ENCODE results near the gene EPHA10. TPM values are rescaled to one million over a fixed set of nuclear protein-coding genes. Genes with fewer than 3 reads are reported as not detected.

The EPHA10 gene
- total RNA-seq, 2 donors from 2014 or later = 0.42 TPM; not detected in 1

GRCh38 chr1:37692834-37693175 is 72.1 kb downstream of the EPHA10 start:
- H3K4me1 ChIP-seq (ENCODE audit: control insufficient read depth, insufficient read depth, low read length) = peaks cover 7% of the 10 kb centered on the region
- H3K27me3 ChIP-seq (ENCODE audit: control insufficient read depth, insufficient read depth, low read length, poor library complexity, severe bottlenecking) = no peaks in the 10 kb centered on the region
- peak overlapping the region; percentile 95 for H3K4me3 ChIP-seq (ENCODE audit: low read length)
- H3K9ac ChIP-seq (ENCODE audit: extremely low read depth, low read length, poor library complexity, severe bottlenecking) = peak overlapping the region; percentile 80
- Mint-ChIP-seq H3K4me1 (peaks cover 16% of the 10 kb centered on the region), H3K27me3 (ENCODE audit: insufficient read depth) (peaks cover 2% of the 10 kb centered on the region), H3K27ac (peak overlapping the region; percentile 97), H3K4me3 (peak overlapping the region; percentile 94), H3K9me3 (no peaks in the 10 kb centered on the region), H3K36me3 (ENCODE audit: low read depth) (peaks cover 31% of the 10 kb centered on the region)
- peaks cover 45% of the 10 kb centered on the region for H3K36me3 ChIP-seq (ENCODE audit: control insufficient read depth, insufficient read depth, low read length)
- H3K27ac ChIP-seq (ENCODE audit: low read depth, low read length) = no peak overlapping the region
- DNase-seq = no peak
- H3K9me3 ChIP-seq (ENCODE audit: control insufficient read depth, low read length) = no peaks in the 10 kb centered on the region
- TF ChIP-seq CTCF (conservative IDR thresholded peaks at IDR 0.05) = no peak
- 3 to 5% methylated on average over 6 to 16 of the region's 16 CpGs for WGBS, 2 experiments (ENCODE audit: insufficient coverage in 1 of 2, insufficient read length in 1 of 2)

DNA sequence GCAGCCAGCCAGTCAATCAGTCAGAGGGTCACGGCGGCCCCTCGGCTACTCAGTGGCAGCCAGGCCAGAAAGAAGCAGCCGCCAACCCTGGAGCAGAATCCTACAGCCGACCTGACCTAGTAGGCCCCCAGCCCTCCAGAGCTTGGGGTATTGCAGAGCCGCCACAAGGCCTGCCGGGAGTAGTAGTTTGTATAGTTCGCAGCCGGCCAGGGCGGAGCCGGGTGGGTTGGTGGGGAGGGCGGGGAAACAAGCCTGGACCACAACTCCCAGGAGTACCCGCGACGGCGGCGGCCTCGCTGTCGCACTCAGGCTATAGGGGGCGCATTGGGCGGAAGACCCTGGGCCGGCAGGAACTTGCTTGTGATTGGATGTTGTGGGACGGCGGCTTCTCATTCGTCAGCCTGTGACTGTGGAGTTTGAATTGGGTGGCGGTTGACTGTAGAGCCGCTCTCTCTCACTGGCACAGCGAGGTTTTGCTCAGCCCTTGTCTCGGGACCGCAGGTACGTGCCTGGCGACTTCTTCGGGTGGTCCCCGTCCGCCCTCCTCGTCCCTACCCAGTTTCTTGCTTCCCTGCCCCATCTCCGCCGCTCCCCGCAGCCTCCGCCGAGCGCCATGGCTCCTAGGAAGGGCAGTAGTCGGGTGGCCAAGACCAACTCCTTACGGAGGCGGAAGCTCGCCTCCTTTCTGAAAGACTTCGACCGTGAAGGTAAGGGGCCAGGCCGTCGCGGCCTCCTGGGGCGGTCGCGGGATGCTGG is 72.7 kb downstream of the EPHA10 start, which contains the start of gene CDCA8:
Gene CDCA8 (plus strand): TSS at position 439 of the 756 bp plus-strand sequence. CDS start 175 bp downstream, at position 614.
- H3K27me3 ChIP-seq (ENCODE audit: control insufficient read depth, insufficient read depth, low read length, poor library complexity, severe bottlenecking) = no peaks in the 10 kb centered on the region
- no peaks in the 10 kb centered on the region for H3K9me3 ChIP-seq (ENCODE audit: control insufficient read depth, low read length)
- Mint-ChIP-seq H3K4me1 (peaks cover 16% of the 10 kb centered on the region), H3K36me3 (ENCODE audit: low read depth) (peaks cover 30% of the 10 kb centered on the region), H3K9me3 (no peaks in the 10 kb centered on the region), H3K27me3 (ENCODE audit: insufficient read depth) (peaks cover 2% of the 10 kb centered on the region), H3K4me3 (peak within 1 kb of the TSS; percentile 94), H3K27ac (peak within 1 kb of the TSS; percentile 97)
- WGBS, 2 experiments (ENCODE audit: insufficient coverage in 1 of 2, insufficient read length in 1 of 2) = 0 to 1% methylated on average over 32 to 54 of the region's 54 CpGs
- TF ChIP-seq CTCF (conservative IDR thresholded peaks at IDR 0.05) = peak; percentile 83
- H3K27ac ChIP-seq (ENCODE audit: low read depth, low read length) = peak within 1 kb of the TSS; percentile 29
- H3K36me3 ChIP-seq (ENCODE audit: control insufficient read depth, insufficient read depth, low read length) = peaks cover 45% of the 10 kb centered on the region
- peaks cover 7% of the 10 kb centered on the region for H3K4me1 ChIP-seq (ENCODE audit: control insufficient read depth, insufficient read depth, low read length)
- H3K9ac ChIP-seq (ENCODE audit: extremely low read depth, low read length, poor library complexity, severe bottlenecking) = peak within 1 kb of the TSS; percentile 80
- peak; percentile 100 for DNase-seq
- peak within 1 kb of the TSS; percentile 95 for H3K4me3 ChIP-seq (ENCODE audit: low read length)

- Histone ChIP-seq H3K27ac (ENCODE audit: low read depth, low read length) (no peak overlapping the region), H3K27me3 (ENCODE audit: control insufficient read depth, insufficient read depth, low read length, poor library complexity, severe bottlenecking) (no peaks in the 10 kb centered on the region), H3K9ac (ENCODE audit: extremely low read depth, low read length, poor library complexity, severe bottlenecking) (peak overlapping the region; percentile 55), H3K36me3 (ENCODE audit: control insufficient read depth, insufficient read depth, low read length) (peaks cover 44% of the 10 kb centered on the region), H3K4me1 (ENCODE audit: control insufficient read depth, insufficient read depth, low read length) (peaks cover 7% of the 10 kb centered on the region), H3K4me3 (ENCODE audit: low read length) (peak overlapping the region; percentile 95), H3K9me3 (ENCODE audit: control insufficient read depth, low read length) (no peaks in the 10 kb centered on the region)
- peaks cover 2% of the 10 kb centered on the region for H3K27me3 Mint-ChIP-seq (ENCODE audit: insufficient read depth)
- peaks cover 16% of the 10 kb centered on the region for H3K4me1 Mint-ChIP-seq
- DNase-seq = peak; percentile 77
- WGBS, 2 experiments (ENCODE audit: insufficient coverage in 1 of 2, insufficient read length in 1 of 2) = 8 to 11% methylated on average over 26 to 45 of the region's 45 CpGs
- TF ChIP-seq CTCF (conservative IDR thresholded peaks at IDR 0.05) = no peak
- no peaks in the 10 kb centered on the region for H3K9me3 Mint-ChIP-seq
- H3K36me3 Mint-ChIP-seq (ENCODE audit: low read depth) = peaks cover 26% of the 10 kb centered on the region
- H3K4me3 Mint-ChIP-seq = peak overlapping the region; percentile 94
- H3K27ac Mint-ChIP-seq = peak overlapping the region; percentile 91
Measured at GRCh38 chr1:37691497-37692077, 73.3 kb downstream of the EPHA10 start.
